HFF-Myc (cell line): ENCODE data around the gene IL1RAPL1.
A peak's percentile ranks its signal among the peaks of the same experiment; 100 is the strongest.

Experiments used
- DNase-seq: peaks from one replicate; pipeline ENCODE4 v3.0.0-alpha.2; 2011; ENCODE audit warnings: low read depth; ENCODE audit errors: extremely low read depth
- H3K4me3 ChIP-seq: replicated peaks from 2 replicates; pipeline ENCODE4 v1.5.1; 2011; ENCODE audit warnings: low read depth, mild to moderate bottlenecking, control low read depth, low read length
- TF ChIP-seq, protein P1 (sequence below): IDR thresholded peaks from 2 replicates; pipeline ENCODE4 v1.5.1; 2012; ENCODE audit warnings: mild to moderate bottlenecking, low read depth, low read length, control low read depth; ENCODE audit errors: missing control alignments

The IL1RAPL1 gene

DNA sequence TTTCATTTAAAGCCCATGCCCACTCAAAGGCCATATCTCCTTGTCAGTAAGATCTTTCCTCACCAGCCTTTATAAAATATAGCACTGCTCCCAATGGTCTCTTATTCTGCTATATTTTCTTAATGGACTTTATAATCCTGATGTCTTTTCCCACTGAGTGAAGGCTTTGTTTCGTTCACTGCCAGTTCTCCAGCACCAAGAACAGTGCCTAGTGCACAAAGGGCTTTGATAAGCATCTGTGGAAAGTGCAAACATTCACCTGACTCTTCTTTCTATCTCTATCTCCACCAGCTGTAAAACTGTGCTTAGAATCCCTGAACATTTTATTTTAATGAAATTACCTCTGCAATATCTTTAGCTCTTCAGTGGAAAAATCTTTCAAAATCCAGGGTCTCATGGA lies 1054.2 kb downstream of the IL1RAPL1 start:
- TF ChIP-seq, protein P1, sequence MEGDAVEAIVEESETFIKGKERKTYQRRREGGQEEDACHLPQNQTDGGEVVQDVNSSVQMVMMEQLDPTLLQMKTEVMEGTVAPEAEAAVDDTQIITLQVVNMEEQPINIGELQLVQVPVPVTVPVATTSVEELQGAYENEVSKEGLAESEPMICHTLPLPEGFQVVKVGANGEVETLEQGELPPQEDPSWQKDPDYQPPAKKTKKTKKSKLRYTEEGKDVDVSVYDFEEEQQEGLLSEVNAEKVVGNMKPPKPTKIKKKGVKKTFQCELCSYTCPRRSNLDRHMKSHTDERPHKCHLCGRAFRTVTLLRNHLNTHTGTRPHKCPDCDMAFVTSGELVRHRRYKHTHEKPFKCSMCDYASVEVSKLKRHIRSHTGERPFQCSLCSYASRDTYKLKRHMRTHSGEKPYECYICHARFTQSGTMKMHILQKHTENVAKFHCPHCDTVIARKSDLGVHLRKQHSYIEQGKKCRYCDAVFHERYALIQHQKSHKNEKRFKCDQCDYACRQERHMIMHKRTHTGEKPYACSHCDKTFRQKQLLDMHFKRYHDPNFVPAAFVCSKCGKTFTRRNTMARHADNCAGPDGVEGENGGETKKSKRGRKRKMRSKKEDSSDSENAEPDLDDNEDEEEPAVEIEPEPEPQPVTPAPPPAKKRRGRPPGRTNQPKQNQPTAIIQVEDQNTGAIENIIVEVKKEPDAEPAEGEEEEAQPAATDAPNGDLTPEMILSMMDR, result no peak
- H3K4me3 ChIP-seq, result no peak overlapping the region
- no peak for DNase-seq

DNA sequence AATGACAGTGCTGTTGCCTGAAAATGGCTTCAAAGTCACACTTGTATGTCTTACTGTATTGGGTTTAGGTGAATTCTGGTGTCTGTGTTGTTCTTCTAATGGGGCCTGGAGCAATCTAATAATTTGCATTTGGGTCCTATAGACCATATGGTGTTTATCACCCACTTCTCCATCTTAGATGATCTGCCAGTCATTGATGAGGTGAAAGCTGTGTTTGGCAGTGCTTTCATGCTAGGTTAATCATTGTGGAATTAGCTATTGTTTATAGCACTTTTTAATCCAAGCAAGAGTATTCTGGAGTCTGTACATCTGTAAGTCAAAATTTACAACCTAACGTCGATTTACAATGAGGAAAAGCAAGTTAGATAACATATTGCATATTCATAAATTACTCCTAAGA lies 1055.9 kb downstream of the IL1RAPL1 start:
- DNase-seq, result no peak
- TF ChIP-seq, protein P1, result no peak
- H3K4me3 ChIP-seq, result no peak overlapping the region

DNA sequence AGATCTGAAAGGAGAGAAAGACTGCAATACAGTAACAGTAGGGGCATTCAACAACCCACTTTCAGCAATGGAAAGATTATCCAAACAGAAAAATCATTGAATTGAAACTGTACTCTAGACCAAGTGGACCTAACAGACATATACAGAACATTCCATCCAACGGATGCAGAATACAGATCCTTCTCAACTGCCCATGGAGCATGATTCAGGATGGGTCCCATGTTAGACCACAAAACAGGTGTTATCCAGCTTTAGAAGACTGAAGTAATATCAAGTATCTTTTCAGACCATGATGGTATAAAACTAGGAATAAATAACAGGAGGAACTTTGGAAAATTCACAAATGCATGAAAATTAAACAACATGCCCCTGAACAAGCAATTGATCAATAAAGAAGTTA lies 1060.9 kb downstream of the IL1RAPL1 start:
- no peak overlapping the region for H3K4me3 ChIP-seq
- no peak for DNase-seq
- TF ChIP-seq, protein P1, result no peak

DNA sequence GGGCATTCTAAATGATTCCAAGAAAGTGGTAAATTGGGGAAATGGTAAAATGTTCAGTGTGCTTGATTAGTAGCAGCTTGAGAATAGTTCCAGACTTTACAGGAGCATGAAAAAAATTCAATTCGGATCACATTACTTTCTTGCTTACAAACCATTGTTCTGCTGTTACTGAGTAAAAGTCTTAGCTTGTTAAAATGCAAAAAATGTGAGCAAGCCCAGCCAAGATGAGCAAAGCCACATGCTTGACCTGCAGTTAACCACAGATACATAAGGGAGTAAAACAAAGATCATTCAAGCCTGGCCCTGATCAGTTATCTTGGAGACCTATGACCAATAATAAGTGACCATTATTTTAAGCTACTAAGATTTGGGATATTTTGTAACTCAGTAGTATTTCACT lies 1065.2 kb downstream of the IL1RAPL1 start:
- TF ChIP-seq, protein P1, result no peak
- no peak overlapping the region for H3K4me3 ChIP-seq
- DNase-seq, result peak; percentile 35

DNA sequence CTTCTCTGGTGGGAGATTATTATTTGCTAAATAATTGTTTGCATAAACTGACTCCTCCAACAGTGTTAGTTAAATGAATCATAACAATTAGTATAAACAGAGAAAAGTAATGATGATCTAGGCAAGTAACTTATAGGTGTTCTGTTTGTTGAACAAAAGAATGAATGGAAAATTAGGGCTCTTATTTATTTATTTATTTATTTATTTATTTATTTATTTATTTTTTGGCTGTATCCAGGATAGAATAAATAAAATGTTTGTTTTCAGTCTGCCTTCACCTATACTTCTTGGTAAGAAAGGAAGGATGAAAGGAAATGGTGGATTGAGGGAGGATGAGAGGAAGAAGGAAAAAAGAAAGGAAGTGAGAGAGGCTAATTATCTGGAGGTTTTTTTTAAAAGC lies 1066.5 kb downstream of the IL1RAPL1 start:
- H3K4me3 ChIP-seq, result no peak overlapping the region
- no peak for DNase-seq
- TF ChIP-seq, protein P1, result no peak

DNA sequence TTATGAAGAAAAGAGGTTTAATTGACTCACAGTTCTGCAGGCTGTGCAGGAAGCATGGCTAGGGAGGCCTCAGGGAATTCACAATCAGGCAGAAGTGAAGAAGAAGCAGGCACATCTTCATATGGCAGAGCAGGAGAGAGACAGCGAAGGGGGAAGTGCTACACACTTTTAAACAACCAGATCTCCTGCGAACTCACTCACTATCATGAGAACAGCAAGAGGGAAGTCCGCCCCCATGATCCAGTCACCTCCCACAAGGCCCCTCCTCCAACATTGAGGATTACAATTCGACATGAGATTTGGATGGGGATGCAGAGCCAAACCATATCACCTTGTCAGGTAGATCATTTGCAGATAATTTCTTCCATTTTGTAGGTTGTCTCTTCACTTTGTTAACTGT lies 1072.7 kb downstream of the IL1RAPL1 start:
- no peak overlapping the region for H3K4me3 ChIP-seq
- TF ChIP-seq, protein P1, result no peak
- DNase-seq, result no peak

DNA sequence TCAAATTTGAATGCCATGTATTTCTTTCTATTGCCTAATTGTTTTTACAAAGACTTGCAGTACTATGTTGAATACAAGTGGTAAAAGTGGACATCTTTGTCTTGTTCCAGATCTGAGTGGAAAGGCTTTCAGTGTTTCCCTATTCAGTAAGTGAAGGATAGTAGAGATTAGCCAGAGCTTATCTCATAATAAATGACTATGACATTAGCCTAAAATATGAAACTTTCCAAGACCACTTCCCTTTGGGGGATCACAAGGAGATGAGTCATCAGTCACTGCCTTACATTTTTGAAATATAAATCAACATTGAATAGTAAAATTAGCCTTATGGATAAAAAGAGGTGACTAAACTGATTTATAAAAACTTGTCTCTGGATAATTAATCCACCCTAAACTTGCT lies 1074.0 kb downstream of the IL1RAPL1 start:
- H3K4me3 ChIP-seq, result no peak overlapping the region
- DNase-seq, result no peak
- TF ChIP-seq, protein P1, result no peak
